Measurements from ENCODE around the gene WASF3.

DNA sequence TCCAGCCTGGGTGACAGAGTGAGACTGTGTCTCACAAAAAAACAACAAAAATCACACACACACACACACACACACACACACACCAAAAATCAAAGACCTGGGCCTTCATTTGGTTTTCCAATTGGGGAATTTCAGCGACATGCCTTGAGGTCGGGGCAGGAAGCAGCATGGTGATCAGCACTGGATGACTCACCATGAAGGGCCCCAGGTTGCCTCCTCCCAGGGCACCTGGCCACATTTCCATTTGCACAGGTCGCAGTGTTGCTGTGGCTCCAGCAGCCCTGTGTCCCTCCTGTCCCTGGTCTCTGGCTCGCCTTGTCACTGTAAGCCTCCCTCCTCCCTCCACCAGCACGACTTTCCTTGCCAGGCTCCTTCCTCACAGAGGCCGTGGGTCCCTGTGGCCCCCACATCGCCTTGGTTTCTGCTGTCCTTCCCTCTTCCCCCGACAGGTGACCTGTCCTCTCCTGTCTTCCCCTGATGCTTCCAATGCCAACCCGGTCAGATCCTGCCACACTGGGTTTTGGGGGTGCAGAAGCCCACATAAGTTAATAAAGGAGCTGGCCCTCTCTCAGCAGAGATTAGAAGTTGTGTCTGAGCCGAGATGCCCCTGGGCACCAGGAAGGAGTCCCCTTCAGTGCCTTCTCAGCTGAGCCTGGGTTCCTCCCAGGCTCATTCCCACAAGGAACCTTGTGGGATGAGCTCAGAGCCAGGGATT, 136.4 kb downstream of the WASF3 start:
- TF ChIP-seq EZH2 (IDR thresholded peaks at IDR 0.05; ENCODE audit: borderline replicate concordance, low read depth, low read length, poor library complexity, severe bottlenecking), result no peak
- TF ChIP-seq, protein P1, sequence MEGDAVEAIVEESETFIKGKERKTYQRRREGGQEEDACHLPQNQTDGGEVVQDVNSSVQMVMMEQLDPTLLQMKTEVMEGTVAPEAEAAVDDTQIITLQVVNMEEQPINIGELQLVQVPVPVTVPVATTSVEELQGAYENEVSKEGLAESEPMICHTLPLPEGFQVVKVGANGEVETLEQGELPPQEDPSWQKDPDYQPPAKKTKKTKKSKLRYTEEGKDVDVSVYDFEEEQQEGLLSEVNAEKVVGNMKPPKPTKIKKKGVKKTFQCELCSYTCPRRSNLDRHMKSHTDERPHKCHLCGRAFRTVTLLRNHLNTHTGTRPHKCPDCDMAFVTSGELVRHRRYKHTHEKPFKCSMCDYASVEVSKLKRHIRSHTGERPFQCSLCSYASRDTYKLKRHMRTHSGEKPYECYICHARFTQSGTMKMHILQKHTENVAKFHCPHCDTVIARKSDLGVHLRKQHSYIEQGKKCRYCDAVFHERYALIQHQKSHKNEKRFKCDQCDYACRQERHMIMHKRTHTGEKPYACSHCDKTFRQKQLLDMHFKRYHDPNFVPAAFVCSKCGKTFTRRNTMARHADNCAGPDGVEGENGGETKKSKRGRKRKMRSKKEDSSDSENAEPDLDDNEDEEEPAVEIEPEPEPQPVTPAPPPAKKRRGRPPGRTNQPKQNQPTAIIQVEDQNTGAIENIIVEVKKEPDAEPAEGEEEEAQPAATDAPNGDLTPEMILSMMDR (conservative IDR thresholded peaks at IDR 0.05; ENCODE audit: low read depth, low read length), result no peak

Data from A673 (cell line).